HFF-Myc (cell line): ENCODE data around the gene DLGAP1.

Source experiments
- DNase-seq: peaks from one replicate; pipeline ENCODE4 v3.0.0-alpha.2; 2011; ENCODE audit warnings: low read depth; ENCODE audit errors: extremely low read depth
- H3K4me3 ChIP-seq: replicated peaks from 2 replicates; pipeline ENCODE4 v1.5.1; 2011; ENCODE audit warnings: low read depth, mild to moderate bottlenecking, control low read depth, low read length
- CTCF ChIP-seq: IDR thresholded peaks from 2 replicates; pipeline ENCODE4 v1.5.1; 2012; ENCODE audit warnings: mild to moderate bottlenecking, low read depth, low read length, control low read depth; ENCODE audit errors: missing control alignments

The DLGAP1 gene

GRCh38 chr18:4119813-4120212 lies 335.3 kb downstream of the DLGAP1 start:
- no peak overlapping the region for H3K4me3 ChIP-seq
- TF ChIP-seq CTCF = no peak
- no peak for DNase-seq

DNA sequence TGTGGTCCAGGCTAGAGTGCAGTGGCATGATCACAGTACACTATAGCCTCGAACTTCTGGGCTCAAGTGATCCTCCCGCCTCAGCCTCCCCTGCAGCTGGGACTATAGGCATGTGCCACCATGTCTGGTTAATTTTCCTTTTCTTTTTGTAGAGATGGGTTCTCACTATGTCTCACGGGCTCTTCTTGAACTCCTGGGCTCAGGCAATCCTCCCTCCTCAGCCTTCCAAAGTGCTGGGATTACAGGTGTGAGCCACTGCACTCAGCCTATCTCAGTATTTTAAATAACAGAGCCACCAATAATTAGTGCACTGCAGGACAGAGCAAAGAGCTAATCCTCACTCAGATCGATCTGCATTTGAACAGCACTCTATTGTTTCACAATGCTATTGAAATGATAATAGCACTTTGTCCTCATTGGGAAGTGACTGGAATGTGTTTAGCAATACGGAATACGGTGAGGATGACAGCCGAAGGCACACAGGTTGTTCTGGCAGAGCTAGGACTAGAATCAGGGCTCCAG lies 335.9 kb downstream of the DLGAP1 start:
- no peak for TF ChIP-seq CTCF
- no peak for DNase-seq
- no peak overlapping the region for H3K4me3 ChIP-seq

DNA sequence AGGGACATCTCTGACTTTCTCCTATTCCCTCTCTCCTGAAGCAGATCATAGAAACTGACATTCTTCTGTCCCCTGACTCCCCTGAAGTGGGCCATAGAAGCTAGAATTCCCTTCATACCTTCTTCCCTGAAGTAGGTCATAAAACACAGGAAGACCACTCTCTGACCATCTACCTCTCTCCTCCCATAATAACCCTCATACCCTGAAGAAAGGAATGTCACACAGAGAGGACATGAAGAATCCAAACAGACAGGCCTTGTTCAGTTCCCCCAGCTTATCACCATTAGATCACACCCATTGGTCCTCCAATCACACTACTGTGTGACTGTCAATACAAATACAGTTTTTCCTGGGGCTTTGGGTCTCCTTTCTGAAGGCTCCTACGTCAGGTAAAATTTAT lies 347.1 kb downstream of the DLGAP1 start:
- H3K4me3 ChIP-seq = no peak overlapping the region
- no peak for TF ChIP-seq CTCF
- no peak for DNase-seq

DNA sequence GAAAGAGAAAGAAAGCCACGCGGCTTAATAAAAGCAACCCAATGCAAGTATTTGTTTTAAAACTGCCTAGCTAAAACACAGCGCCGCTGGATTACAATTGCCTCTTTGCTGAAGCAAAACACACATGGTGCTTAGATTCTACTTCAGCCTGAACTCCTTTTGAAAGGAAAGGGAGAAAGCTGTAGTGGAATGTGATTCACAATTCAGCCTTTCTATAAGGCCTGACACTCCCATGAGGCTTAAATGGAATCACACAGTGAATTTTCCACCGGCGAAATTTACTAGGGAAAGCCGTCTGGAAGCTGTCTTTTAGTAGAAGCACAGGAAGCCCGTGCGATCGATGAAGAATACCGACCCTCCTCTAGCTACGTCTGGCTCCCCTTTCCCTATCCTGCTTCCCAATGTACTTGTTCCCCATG lies 348.0 kb downstream of the DLGAP1 start:
- TF ChIP-seq CTCF = no peak
- H3K4me3 ChIP-seq = no peak overlapping the region
- DNase-seq = no peak

GRCh38 chr18:4106407-4107033 lies 348.6 kb downstream of the DLGAP1 start:
- peak; percentile 31 for DNase-seq
- TF ChIP-seq CTCF = peak; percentile 78
- H3K4me3 ChIP-seq = no peak overlapping the region

DNA sequence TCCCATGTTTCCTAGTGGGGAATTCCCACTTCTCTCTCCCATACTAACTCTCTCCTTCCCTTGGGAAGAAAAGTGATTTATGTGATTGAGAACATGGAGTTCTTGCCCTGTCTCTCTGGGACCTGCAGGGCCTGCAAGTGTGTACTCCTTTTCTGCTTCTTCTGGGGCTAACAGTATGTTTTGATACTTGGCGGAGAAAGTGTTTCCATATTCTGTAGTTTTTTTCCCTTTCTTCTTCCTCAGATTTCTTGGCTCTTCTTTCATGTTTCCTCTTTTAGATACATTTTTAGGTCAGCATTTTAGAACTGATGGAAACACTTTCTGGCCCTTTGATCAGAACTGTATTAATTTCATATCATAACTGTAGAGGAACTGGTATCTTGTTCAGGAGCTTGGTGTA lies 352.2 kb downstream of the DLGAP1 start:
- no peak for DNase-seq
- no peak for TF ChIP-seq CTCF
- no peak overlapping the region for H3K4me3 ChIP-seq

GRCh38 chr18:4101009-4101408 lies 354.1 kb downstream of the DLGAP1 start:
- DNase-seq = no peak
- no peak for TF ChIP-seq CTCF
- H3K4me3 ChIP-seq = no peak overlapping the region
